Mucosa of gallbladder (tissue), 1 donor: ENCODE data around the gene TNS3. TPM values are rescaled to one million over a fixed set of nuclear protein-coding genes. Genes with fewer than 3 reads are reported as not detected.
"Not testable (repeated sequence)": the region's sequence is repeated elsewhere in the genome, so short reads cannot be mapped to it uniquely, and the experiment has no call there.

Experiments used
- DNase-seq: peaks from one replicate; pipeline ENCODE4 v3.0.0-alpha.2; 2020; ENCODE audit warnings: low spot score
- total RNA-seq: library from RNA; stranded (reverse); gene quantifications from one replicate; pipeline ENCODE4 v1.2.1, GENCODE V29; 2021
- donor health status: DM: no; HTN: no; CAD: no.

TNS3 gene
- 97.2 TPM for total RNA-seq

- DNase-seq, result no peak
Observed at GRCh38 chr7:47581804-47582763, at the start of gene TNS3. Gene TNS3, minus strand, starts transcription at chr7:47582111. Its CDS starts 142,475 bp downstream, at chr7:47439636.

GRCh38 chr7:47631711-47632110 lies 49.8 kb upstream of the TNS3 start:
- DNase-seq, result no peak

GRCh38 chr7:47627580-47628283 lies 45.8 kb upstream of the TNS3 start:
- no peak for DNase-seq

GRCh38 chr7:47625861-47626715 lies 44.2 kb upstream of the TNS3 start:
- DNase-seq, result no peak

GRCh38 chr7:47624689-47625088 lies 42.8 kb upstream of the TNS3 start:
- DNase-seq, result no peak

- DNase-seq, result peak; percentile 64
Observed at GRCh38 chr7:47622946-47623640, 41.2 kb upstream of the TNS3 start.

- no peak for DNase-seq
Observed at GRCh38 chr7:47622586-47622945, 40.7 kb upstream of the TNS3 start.

- no peak for DNase-seq
Observed at GRCh38 chr7:47621979-47622561, 40.2 kb upstream of the TNS3 start.

- no peak for DNase-seq
Observed at GRCh38 chr7:47621347-47621746, 39.4 kb upstream of the TNS3 start.

- no peak for DNase-seq
Observed at GRCh38 chr7:47619806-47620205, 37.9 kb upstream of the TNS3 start.

- no peak for DNase-seq
Observed at GRCh38 chr7:47617131-47617530, 35.2 kb upstream of the TNS3 start.

- DNase-seq, result no peak
Observed at GRCh38 chr7:47614450-47614849, 32.5 kb upstream of the TNS3 start.

GRCh38 chr7:47611045-47611511 lies 29.2 kb upstream of the TNS3 start:
- DNase-seq, result peak; percentile 53

GRCh38 chr7:47610506-47611044 lies 28.7 kb upstream of the TNS3 start:
- DNase-seq, result no peak

- peak; percentile 54 for DNase-seq
Observed at GRCh38 chr7:47609803-47610452, 28.0 kb upstream of the TNS3 start.

- DNase-seq, result not testable (repeated sequence)
Observed at GRCh38 chr7:47606593-47607046, 24.7 kb upstream of the TNS3 start.

GRCh38 chr7:47605816-47606575 lies 24.1 kb upstream of the TNS3 start:
- DNase-seq, result no peak

GRCh38 chr7:47604496-47604890 lies 22.6 kb upstream of the TNS3 start:
- no peak for DNase-seq
